ENCODE results near the gene CXCR3.
"Not testable (repeated sequence)": the region's sequence is repeated elsewhere in the genome, so short reads cannot be mapped to it uniquely, and the experiment has no call there.

CXCR3 gene

DNA sequence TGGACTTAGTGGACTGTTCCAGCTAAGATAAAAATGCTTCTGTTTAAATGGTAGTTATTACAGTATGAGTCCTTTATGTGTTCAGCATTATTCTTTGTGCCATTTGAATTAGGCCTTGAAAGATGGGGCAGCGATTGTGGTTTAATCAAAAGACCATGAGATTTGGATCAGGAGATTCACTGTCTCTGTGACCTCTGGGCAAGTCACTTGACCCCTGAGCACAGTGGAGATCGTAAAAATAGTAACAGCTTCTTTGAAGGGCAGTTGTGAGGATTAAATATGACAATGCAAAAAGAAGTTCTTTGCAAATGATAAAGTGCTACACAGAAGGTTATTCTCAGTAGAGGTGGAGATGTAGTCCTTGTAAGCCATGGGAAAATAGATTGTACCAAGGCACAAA lies 10.8 kb downstream of the CXCR3 start:
- DNase-seq: no peak

DNA sequence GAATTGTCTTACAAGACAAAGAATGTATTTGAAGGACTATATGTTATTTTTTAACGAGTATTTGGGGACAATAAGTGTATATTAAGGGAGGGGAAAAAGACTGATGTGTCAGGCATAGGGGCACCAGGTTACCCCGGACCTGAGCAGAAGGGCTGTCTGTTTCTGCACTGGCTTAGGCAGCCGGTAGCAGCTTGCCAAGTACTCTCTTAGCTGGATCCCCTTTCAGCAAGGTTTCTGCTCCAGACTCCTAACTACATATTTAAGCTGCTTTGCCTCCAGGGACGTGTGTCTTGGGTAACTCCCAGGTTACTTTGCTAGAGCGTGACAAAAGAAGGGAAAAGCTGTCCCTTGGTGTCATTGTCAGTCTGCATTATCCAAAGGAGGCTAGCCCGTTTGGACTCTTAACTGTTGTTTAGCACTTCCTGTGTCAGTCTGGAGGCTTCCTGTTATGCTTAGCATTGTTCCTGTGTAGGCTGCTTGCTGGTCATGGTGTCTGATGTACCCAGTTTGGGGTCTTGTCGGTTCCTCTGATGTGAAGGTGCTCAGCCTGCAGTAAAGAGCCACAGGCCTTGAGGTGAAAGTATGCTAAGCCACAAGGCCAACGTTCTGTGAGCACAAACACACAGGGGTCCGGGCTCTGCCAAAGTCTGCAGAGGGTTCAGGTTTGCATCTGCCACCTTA lies 11.6 kb downstream of the CXCR3 start:
- DNase-seq: no peak

DNA sequence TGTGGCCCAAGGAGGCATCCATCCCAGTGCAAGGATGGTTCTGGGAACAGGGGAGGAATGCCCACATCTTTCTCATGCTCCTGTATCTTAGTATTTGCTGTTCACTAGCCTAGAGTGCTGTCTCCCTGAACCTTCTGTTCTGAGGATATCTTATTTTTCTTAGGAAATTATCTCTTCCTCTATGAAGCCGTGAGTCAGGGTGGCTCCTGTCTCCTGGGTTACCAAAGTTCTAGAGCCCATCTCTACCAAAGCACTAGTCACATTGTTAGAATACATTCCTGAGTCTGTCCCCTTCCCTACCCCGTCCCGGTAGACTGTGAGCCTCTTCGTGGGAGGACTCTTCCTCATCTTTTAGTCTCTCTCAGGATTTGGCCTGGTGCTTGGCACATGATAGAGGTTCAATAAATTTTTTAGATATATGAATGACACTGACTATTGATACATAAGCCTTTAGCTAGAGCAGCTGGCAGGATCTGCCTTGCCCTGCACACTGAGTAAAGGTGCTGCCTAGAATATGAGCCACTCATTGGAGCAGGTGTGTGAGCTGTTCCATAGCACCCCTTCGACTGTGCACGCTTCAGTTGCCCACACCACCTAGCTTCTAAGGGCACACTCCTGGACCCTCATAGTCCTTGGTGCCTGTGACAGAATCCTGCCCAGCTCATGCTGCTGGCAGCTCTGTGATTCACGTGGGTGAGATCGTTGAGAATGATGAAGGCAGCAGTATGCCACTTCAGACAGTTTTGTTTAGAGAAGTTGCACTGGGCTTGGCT lies 13.3 kb downstream of the CXCR3 start:
- no peak for DNase-seq

GRCh38 chrX:71604141-71604540 lies 14.2 kb downstream of the CXCR3 start:
- DNase-seq: no peak

DNA sequence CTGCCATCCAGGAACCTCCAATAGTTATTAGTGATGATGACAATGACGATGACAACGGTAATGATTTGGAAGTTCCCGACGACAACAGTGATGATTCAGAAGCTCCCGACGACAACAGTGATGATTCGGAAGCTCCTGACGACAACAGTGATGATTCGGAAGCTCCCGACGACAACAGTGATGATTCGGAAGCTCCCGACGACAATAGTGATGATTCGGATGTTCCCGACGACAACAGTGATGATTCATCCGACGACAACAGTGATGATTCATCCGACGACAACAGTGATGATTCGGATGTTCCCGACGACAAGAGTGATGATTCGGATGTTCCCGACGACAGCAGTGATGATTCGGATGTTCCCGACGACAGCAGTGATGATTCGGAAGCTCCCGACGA lies 14.7 kb downstream of the CXCR3 start:
- DNase-seq: no peak

- DNase-seq: no peak
Measured at GRCh38 chrX:71599965-71600364, 18.3 kb downstream of the CXCR3 start.

DNA sequence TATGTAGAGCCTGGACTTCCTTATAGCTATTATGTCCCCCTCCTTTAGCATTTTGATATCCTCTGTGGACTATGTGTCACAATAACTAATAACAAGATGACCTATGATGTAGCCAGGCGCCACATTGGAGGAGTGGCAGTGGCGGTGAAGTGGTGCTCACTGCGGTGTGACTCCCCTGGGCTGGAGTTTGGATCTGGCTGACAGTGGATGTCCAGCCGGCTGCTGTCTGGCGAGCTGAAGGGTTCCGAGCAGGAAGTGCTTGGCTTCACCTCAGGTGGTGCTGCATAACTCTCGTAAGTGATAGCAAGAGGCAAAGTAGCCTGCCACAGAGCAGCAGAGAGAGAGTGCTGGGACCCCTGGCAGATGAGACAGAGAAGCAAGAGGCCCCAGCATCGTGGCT lies 25.1 kb downstream of the CXCR3 start:
- DNase-seq: not testable (repeated sequence)

DNA sequence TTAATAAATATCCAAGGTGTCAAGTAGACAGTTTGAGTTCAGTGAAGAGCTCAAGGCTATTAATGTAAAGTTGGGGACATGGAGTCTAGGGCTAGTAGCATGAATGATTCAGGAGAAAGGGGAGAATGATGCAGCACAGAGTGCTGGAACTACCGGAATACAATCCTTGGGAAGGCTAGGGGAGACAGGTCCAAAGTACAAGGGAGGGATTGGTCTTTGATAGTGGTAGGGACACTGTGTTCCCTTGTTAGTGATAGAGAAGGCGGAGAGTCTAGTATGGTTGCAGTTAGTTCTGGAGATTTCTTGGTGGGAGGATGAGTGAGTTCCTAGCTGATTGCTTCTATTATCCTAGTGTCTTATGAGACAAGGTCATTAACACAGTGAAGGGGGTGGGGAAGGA lies 31.4 kb downstream of the CXCR3 start:
- no peak for DNase-seq

DNA sequence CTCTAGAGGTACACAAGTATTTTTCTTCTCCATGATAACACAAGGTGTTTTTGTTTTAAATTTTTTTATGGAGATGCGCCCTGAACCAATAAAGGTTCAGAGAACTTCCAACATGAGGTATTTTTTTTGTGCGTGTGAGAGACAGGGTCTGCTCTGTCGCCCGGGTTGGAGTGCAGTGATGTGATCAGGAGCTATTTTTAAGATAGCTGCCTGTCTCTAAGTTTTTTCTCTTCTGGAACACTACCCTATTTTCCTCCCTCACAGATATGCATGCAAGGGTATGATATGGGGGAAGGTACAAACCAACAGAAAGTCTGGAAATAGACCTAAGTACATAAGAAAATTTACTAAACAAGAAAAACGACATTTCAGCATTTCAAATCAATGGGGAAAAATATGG lies 37.1 kb downstream of the CXCR3 start:
- DNase-seq: no peak

GRCh38 chrX:71579990-71580380 lies 38.3 kb downstream of the CXCR3 start:
- no peak for DNase-seq

DNA sequence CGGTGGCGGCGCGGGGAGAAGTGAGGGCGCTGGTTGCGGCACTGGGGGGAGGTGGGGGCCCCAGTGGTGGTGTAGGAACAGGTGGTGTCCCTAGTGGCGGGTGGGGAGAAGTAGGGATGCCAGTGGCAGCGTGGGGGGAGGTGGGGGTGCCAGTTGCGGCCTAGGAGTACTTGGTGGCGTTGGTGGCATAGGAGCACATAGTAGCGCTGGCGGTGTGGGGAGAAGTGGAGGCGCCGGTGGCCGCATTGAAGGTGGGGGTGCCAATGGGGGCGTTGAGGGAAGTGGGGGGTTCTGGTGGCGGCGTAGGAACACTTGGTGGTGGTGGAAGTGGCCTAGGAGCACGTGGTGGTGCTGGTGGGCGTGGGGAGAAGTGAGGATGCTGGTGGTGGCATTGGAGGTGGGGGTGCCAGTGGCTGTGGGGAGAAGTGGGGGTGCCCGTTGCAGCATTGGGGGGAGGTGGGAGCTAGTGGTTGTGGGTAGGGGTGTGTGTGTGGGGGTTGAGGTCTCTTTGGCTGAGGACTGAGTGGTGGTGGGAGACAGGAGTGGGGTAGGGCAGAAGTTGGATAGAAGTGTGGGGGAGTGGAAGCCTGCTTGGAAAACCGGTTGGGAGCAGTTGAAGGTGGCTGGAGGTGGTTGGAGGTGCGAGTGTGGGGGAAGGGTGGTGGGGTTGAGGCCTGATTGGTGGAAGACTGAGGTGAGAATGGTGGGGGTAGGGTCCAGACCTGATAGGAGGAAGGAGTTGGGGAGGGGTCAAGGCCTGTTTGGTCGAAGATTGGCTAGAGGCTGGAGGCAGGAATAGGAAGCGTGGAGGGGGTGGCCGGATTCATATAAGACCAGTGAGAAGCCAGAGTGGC lies 38.9 kb downstream of the CXCR3 start:
- DNase-seq: no peak

DNA sequence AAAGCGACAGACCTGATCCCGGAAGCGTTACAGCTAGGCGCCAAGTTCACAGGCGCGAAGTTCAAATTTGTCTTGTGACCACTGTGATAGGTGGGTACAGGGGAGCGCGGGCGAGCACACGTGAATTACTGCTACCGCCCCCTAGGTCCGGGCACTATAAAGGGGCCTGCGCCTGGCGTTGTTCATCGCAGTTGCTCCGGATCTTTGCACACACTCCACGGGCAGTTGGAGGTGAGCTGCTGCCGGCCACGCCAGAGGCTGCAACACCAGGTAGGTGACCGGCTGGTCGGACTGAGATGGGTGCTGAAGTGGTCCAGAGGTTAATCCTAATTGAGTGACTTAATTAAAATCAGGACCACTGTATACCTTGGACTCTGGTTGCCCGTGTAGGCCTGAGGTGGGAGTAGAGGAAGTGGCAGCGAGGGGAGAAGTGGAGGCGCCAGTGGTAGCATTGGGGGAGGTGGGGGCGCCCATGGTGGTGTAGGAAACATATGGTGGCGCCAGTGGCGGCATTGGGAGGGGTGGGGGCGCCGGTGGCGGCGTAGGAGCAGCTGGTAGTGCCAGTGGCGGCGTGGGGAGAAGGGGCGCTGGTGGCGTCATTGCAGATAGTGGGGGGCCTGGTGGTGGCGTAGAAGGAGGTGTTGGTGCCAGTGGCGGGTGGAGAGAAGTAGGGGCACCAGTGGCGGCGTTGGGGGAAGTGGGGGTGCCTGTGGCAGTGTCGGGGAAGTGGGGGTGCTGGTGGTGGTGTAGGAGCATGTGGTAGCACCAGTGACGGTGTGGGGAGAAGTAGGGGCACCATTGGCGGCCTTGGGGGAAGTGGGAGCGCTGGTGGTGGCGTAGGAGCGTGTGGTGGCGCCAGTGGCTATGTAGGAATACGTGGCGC lies 39.8 kb downstream of the CXCR3 start, which contains the start of gene GCNA:
Gene GCNA (plus strand): TSS at position 185 of the 883 bp plus-strand sequence. CDS start 2,385 bp downstream, outside the sequence.
- DNase-seq: no peak

GRCh38 chrX:71577682-71578081 lies 40.6 kb downstream of the CXCR3 start:
- DNase-seq: no peak

- DNase-seq: no peak
Measured at GRCh38 chrX:71573590-71573989, 44.7 kb downstream of the CXCR3 start.

GRCh38 chrX:71571390-71571789 lies 46.9 kb downstream of the CXCR3 start:
- not testable (repeated sequence) for DNase-seq
